DLD1 (cell line): Measurements from ENCODE around the gene SAMD8.
"Not testable (repeated sequence)": the region's sequence is repeated elsewhere in the genome, so short reads cannot be mapped to it uniquely, and the experiment has no call there.

Experiments used
- in situ Hi-C: cut with HindIII; loops from 2 replicates; pipeline ENCODE4 v1.10.0; 2017; ENCODE audit warnings: low sequenced_read_pairs

SAMD8 gene

GRCh38 chr10:75106891-75107290 lies 4.6 kb upstream of the SAMD8 start:
- in situ Hi-C loops, result not testable (repeated sequence)

GRCh38 chr10:75107756-75108683 lies 3.4 kb upstream of the SAMD8 start:
- in situ Hi-C loops, result no loop called here

- in situ Hi-C loops, result no loop called here
Measured at GRCh38 chr10:75108684-75109458, 2.6 kb upstream of the SAMD8 start.

- in situ Hi-C loops, result no loop called here
Measured at GRCh38 chr10:75109459-75109778, 2.0 kb upstream of the SAMD8 start.

GRCh38 chr10:75110006-75110632 lies 1.3 kb upstream of the SAMD8 start:
- in situ Hi-C loops, result no loop called here

- in situ Hi-C loops, result no loop called here
Measured at GRCh38 chr10:75111907-75112679, 637 bp downstream of the SAMD8 start.

GRCh38 chr10:75115137-75115536 lies 3.7 kb downstream of the SAMD8 start:
- in situ Hi-C loops, result no loop called here

GRCh38 chr10:75116941-75117775 lies 5.7 kb downstream of the SAMD8 start:
- in situ Hi-C loops, result not testable (repeated sequence)

GRCh38 chr10:75117995-75118394 lies 6.5 kb downstream of the SAMD8 start:
- in situ Hi-C loops, result no loop called here

- in situ Hi-C loops, result not testable (repeated sequence)
Measured at GRCh38 chr10:75119444-75120066, 8.1 kb downstream of the SAMD8 start.

GRCh38 chr10:75121322-75121721 lies 9.9 kb downstream of the SAMD8 start:
- in situ Hi-C loops, result no loop called here

GRCh38 chr10:75122505-75122904 lies 11.0 kb downstream of the SAMD8 start:
- in situ Hi-C loops, result no loop called here

- in situ Hi-C loops, result no loop called here
Measured at GRCh38 chr10:75123088-75123682, 11.7 kb downstream of the SAMD8 start.

- in situ Hi-C loops, result no loop called here
Measured at GRCh38 chr10:75126277-75126676, 14.8 kb downstream of the SAMD8 start.

GRCh38 chr10:75127471-75127870 lies 16.0 kb downstream of the SAMD8 start:
- in situ Hi-C loops, result no loop called here

- in situ Hi-C loops, result not testable (repeated sequence)
Measured at GRCh38 chr10:75128985-75129384, 17.5 kb downstream of the SAMD8 start.

GRCh38 chr10:75129537-75129936 lies 18.1 kb downstream of the SAMD8 start:
- in situ Hi-C loops, result no loop called here

- in situ Hi-C loops, result not testable (repeated sequence)
Measured at GRCh38 chr10:75133701-75134100, 22.2 kb downstream of the SAMD8 start.

GRCh38 chr10:75136346-75136745 lies 24.9 kb downstream of the SAMD8 start:
- in situ Hi-C loops, result no loop called here
